Choroid plexus epithelial cell (primary cell): ENCODE data around the gene GDPD5.
A peak's percentile ranks its signal among the peaks of the same experiment; 100 is the strongest.

Source experiments
- DNase-seq: peaks from one replicate; pipeline ENCODE4 v3.0.0-alpha.2; 2010; ENCODE audit warnings: low read depth
- H3K4me3 ChIP-seq: 2 replicates; pipeline ENCODE4 v1.5.1; 2011; ENCODE audit warnings: low read depth, mild to moderate bottlenecking, control low read depth, low read length, moderate library complexity
- TF ChIP-seq, protein P1 (sequence below): conservative IDR thresholded peaks from 2 replicates; pipeline ENCODE4 v1.5.1; 2011; ENCODE audit warnings: low read depth, mild to moderate bottlenecking, control low read depth, inconsistent platforms, low read length, moderate library complexity

GDPD5 gene

GRCh38 chr11:75510723-75511019, 15.1 kb downstream of the GDPD5 start:
- TF ChIP-seq, protein P1, sequence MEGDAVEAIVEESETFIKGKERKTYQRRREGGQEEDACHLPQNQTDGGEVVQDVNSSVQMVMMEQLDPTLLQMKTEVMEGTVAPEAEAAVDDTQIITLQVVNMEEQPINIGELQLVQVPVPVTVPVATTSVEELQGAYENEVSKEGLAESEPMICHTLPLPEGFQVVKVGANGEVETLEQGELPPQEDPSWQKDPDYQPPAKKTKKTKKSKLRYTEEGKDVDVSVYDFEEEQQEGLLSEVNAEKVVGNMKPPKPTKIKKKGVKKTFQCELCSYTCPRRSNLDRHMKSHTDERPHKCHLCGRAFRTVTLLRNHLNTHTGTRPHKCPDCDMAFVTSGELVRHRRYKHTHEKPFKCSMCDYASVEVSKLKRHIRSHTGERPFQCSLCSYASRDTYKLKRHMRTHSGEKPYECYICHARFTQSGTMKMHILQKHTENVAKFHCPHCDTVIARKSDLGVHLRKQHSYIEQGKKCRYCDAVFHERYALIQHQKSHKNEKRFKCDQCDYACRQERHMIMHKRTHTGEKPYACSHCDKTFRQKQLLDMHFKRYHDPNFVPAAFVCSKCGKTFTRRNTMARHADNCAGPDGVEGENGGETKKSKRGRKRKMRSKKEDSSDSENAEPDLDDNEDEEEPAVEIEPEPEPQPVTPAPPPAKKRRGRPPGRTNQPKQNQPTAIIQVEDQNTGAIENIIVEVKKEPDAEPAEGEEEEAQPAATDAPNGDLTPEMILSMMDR, result no peak
- DNase-seq, result no peak
- no peak overlapping the region for H3K4me3 ChIP-seq

DNA sequence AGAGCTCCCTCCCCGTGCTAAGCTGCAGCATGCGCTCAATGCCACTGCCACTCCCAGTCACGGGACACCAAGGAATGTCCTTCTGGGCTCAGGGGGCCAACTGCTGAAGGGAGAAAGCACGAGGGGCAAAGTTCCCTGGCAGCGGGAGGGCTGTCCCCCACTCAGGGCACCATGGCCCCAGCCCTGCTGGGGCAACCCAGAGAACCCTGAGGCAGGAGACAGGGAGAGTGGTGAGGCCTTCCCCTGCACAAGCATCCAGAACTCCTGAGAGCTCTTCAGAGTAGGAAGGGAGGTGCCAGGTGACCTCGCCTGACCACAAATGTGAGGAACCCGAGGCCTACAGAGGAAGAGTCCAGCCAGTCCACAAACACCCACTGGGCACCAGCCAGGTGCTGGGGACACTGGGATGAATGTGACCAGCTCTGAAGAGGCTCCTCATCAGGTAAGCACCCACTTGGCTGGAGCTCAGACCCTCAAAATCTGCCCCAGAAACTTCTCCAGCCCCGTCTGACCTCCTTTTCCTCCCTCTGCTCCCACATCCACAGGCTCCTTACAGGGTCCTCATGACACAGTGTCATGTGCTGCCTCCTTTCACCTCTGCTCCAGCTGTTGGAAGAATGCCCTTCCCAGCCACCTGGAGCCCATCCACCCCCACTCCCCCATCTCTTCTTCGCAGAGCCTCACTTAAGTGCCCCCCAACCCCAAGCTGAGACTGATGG, 15.6 kb downstream of the GDPD5 start:
- no peak overlapping the region for H3K4me3 ChIP-seq
- TF ChIP-seq, protein P1, result no peak
- DNase-seq, result no peak

GRCh38 chr11:75509020-75509720, 16.6 kb downstream of the GDPD5 start:
- TF ChIP-seq, protein P1, result peak; percentile 12
- no peak overlapping the region for H3K4me3 ChIP-seq
- peak; percentile 14 for DNase-seq

DNA sequence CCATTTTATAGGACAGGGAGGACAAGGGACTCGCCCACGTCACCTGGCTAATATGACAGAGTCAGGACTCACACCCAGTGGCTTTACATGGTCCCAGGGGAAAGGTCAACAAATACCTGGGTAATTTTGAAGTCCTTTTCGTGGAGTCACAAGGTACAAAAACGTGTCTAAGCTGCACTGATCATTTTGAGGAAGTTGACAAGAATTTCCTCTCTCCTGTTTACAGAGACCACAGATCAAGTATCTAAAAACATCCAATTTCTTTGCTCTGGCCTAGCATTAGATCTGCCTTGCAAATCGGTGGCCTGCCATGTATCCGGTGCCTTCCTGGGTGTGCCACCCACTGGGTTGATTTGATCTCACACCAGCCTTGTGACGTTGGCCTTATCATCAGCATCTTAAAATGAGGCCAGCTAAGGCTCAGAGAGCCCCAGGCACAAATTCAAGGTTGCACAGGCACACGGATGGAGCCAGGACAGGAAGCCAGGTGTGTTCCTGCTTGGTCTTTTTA, 17.6 kb downstream of the GDPD5 start:
- H3K4me3 ChIP-seq, result no peak overlapping the region
- DNase-seq, result no peak
- TF ChIP-seq, protein P1, result no peak

GRCh38 chr11:75507571-75507970, 18.2 kb downstream of the GDPD5 start:
- no peak overlapping the region for H3K4me3 ChIP-seq
- TF ChIP-seq, protein P1, result no peak
- no peak for DNase-seq

DNA sequence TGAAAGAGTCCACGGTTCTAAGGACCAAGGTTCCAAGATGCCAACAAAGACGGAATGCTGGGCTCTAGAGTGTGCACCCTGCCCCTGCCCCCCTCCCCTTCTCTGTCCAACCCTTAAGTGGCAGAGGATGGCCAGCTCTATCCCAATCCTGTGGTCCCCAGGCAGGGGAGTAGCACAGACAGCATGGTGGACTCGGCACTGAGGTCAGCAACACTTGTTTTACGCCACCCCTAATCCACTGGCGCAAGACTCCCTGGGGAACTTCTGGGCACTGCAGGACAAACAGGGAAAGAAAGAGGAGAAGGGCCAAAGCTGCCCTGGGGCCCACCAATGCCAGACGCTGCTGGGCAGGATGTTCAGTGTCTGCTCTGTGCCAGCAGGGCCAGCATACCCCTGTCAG, 18.9 kb downstream of the GDPD5 start:
- no peak overlapping the region for H3K4me3 ChIP-seq
- TF ChIP-seq, protein P1, result no peak
- no peak for DNase-seq
